ENCODE results near the gene RNGTT.

RNGTT gene

DNA sequence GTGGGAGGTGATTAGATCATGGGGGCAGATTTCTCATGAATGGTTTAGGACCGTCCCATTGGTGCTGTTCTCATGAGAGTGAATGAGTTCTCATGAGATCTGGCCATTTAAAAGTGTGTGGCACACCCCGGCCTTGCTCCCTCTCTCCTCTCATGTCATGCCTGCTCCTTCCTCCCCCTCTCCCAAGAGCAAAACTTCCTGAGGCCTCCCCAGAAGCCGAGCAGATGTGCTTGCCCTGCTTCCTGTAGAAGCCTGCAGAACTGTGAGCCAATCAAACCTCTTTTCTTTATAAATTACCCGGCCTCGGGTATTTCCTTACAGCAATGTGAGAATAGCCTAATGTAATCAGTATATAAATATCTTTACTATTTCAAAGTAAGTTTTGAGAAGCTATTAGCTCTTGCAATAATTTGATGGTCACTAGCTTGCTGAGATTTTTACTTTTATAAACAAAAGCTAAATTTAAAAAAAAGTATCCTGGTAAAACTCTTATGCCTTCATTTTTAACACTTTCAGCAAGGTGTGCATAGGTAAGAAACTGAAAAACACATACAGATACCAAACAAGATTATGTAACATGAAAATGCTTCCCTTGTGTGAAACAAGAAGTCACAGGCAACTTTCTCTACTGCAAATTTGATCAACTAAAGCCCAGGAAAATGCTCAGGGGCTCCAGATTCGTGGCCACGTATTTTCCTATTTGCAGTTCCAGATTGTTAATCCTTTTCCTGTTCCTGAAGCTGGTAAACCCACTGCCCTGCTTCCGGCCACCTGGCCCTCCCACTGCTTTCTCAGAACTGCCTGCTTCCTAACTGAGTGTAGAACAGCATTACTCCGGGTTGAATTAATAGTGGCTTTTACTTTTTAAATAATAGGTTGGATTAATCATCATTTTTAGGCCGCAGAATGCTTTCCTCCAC lies 402.1 kb downstream of the RNGTT start:
- H3K4me3 ChIP-seq (ENCODE audit: low read length) = no peak overlapping the region
- DNase-seq (ENCODE audit: low read depth) = no peak
- TF ChIP-seq, protein P1, sequence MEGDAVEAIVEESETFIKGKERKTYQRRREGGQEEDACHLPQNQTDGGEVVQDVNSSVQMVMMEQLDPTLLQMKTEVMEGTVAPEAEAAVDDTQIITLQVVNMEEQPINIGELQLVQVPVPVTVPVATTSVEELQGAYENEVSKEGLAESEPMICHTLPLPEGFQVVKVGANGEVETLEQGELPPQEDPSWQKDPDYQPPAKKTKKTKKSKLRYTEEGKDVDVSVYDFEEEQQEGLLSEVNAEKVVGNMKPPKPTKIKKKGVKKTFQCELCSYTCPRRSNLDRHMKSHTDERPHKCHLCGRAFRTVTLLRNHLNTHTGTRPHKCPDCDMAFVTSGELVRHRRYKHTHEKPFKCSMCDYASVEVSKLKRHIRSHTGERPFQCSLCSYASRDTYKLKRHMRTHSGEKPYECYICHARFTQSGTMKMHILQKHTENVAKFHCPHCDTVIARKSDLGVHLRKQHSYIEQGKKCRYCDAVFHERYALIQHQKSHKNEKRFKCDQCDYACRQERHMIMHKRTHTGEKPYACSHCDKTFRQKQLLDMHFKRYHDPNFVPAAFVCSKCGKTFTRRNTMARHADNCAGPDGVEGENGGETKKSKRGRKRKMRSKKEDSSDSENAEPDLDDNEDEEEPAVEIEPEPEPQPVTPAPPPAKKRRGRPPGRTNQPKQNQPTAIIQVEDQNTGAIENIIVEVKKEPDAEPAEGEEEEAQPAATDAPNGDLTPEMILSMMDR (IDR thresholded peaks at IDR 0.05; ENCODE audit: insufficient read depth, low read depth, low read length, missing control alignments) = no peak
